Stimulated activated CD4-positive, alpha-beta T cell treated with anti-CD3 and anti-CD28 coated beads, TNF-alpha, amount 100 ng/mL, for 48 hours (primary cell): Measurements from ENCODE around the gene MBTPS1.

Experiments
- DNase-seq, 3 donors: peaks; one replicate each; pipeline ENCODE4 v3.0.0-alpha.2; 2020; ENCODE audit warnings: low read depth in 3 of 3

The MBTPS1 gene

DNA sequence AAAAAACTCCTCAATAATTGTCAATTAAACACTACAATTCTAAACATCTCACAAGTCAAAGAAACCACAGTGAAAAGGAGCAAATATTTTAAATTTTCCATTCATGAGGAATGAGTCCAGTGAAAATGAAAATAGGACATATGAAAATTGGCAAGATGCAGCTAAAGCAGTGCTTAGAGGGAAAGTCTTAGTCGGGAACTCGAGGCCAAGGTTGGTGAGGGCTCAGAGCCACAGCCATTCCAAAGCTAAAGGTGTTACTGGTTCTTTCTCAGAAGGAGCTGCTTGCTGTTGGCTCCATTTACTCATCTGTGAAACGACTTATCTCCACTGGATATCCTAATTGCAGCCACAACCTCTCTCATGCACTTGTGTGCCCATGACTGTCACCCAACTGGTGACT, 80.6 kb downstream of the MBTPS1 start:
- no peak for DNase-seq

DNA sequence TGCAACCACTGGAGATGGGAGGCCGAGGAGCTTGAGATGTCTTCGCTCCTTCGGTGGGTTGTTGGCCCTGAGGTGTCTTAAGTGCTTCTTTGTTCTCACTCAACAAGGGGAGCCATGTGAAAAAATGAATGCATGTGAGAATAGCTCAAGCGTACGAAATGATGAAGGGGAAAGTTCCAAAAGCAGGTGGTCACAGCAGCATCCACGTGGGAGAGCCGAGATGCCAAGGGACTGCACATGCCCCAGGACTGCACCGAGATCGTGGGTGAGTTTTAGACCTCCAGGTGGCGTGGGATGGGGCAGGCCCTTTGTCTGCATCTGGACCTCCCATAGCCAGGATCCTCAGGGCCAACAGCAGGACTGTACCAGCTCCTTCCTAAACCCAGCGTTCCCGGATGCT, 82.2 kb downstream of the MBTPS1 start:
- DNase-seq, result no peak

- no peak for DNase-seq
Measured at GRCh38 chr16:84033251-84034195, 83.2 kb downstream of the MBTPS1 start.

- DNase-seq, result no peak
Measured at GRCh38 chr16:84032458-84033178, 84.1 kb downstream of the MBTPS1 start.

GRCh38 chr16:84031556-84031955, 85.2 kb downstream of the MBTPS1 start:
- DNase-seq, result no peak

DNA sequence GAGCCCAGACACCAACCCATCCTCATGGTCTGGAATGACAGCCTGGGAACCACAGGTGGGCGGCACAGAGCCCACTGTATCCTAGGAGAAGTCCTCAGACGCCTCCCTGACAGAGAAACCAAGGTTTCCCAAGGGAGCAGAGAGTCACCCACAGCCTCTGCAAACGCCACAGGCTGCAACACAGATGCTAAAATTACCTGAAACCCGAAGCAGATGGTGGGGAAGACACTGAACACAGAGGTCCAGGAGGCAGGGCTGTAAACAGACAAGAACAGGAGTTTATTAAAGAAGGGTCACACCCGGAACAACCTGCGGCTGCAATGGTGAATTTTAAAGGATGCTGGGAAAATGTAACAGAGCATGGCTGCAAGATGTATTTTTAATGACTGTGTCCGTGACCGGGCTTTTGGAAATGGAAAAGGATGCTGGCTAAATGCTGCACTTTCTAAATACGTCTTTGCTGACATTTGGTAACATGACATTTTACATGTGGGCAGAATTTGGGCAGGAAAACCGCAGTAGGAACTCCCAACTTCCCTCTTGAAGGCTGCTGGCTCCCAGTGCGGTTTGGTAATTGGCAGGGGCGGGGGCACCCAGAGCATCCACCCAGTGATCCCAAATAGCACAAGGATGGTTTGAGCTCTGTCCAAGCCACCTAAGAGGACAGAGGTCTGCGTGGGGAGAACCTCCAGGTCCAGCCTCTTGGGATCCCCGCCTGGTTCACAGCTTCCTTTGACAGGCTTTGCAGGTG, 87.3 kb downstream of the MBTPS1 start:
- no peak for DNase-seq

- no peak for DNase-seq
Measured at GRCh38 chr16:84027625-84028024, 89.1 kb downstream of the MBTPS1 start.

DNA sequence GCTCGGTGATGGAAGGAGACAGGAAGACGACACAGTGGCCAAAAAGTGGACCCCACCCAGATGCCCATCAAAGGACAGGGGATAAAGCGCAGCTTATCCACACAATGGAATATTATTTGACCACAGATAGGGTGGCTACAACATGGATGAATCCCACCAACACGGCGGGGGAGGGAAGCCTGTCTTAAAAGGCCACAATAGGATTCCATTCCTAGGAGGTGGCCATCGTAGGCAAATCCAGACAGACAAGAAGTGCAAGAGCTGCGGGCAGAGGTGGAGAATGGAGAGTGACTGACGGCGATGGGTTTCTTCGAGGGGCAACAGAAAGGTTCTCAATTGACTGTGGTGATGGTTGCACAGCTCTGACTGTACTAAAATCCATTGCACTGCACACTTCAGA, 90.1 kb downstream of the MBTPS1 start:
- no peak for DNase-seq

- no peak for DNase-seq
Measured at GRCh38 chr16:84024854-84025253, 91.9 kb downstream of the MBTPS1 start.

DNA sequence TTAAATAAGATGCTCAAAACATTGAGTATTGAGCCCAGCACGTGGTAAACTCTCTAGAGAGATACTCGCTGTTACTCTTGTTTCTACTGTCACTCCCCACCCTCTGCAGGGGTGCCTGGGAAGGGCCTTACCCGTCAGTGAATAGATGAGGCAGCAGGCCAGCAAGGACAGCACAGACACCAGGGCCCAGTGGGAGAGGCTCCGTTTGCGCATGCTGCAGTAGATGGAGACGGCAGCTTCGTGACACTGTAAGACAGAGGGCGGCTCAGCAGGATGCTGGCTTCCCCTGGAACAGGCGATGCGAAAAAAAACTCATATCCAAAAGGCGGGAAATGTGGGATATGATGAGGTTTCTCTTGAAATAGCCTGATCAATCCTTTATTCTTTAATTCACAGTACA, 94.1 kb downstream of the MBTPS1 start:
- no peak for DNase-seq

DNA sequence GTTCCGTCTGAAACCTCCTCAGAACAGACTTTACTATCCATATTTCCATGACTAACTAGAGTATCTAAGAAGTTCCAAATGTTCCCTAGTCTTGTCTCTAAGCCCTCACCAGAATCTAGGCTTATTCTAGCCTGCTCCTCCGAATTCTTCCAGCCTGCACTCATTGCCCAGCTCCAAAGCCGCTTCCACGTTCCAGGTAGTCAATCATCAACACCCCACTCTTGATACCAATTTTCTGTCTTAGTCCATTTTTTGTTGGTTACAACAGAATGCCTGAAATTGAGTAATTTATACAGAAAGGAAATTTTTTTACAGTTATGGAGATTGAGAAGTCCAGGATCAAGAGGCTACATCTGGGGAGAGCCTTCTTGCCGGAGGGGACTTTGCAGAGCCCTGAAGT, 95.3 kb downstream of the MBTPS1 start:
- no peak for DNase-seq

GRCh38 chr16:84020353-84020752, 96.4 kb downstream of the MBTPS1 start:
- DNase-seq, result no peak

GRCh38 chr16:84018710-84019109, 98.0 kb downstream of the MBTPS1 start:
- no peak for DNase-seq

GRCh38 chr16:84016477-84016876, 100.3 kb downstream of the MBTPS1 start:
- no peak for DNase-seq

DNA sequence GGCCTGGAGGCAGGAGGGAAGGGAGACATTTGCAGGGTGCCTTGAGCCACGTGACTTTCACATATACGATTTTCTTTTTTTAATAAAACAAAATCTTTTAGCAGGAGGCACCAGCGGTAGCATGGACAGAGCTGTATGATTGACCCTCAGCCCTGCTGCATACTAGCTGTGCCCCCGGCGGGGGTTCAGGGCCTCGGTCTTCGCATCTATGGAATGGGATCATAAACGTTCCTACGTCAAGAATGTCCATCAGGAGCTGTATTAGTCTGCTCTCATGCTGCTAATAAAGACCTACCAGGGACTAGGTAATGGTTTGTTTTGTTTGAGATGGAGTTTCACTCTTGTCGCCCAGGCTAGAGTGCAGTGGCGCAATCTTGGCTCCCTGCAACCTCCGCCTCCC, 101.3 kb downstream of the MBTPS1 start:
- DNase-seq, result no peak

GRCh38 chr16:84014570-84015327, 102.0 kb downstream of the MBTPS1 start:
- DNase-seq, result no peak

GRCh38 chr16:84013787-84014569, 102.8 kb downstream of the MBTPS1 start:
- peak; percentile 26 to 80 (median 57) for DNase-seq

GRCh38 chr16:84009282-84009681, 107.5 kb downstream of the MBTPS1 start:
- DNase-seq, result no peak

DNA sequence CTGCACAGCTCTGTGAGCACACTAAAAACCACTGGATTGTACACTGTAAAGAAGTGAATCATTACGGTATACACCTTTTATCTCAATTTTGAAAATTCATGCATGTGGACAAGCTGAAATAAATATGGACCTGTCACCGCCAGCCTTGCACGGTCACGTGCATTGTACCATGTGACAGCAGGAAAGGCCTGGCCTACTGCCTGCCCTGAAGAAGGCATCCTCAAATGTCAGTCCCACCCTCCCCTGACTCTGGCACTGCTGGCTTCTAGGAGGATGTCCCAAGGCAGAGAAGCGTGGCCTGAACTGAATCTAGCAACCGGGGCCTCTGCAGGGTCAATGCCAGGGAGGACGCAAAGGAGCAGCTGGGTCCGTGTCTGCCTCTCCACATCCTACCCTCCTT, 108.8 kb downstream of the MBTPS1 start:
- DNase-seq, result no peak

- DNase-seq, result no peak
Measured at GRCh38 chr16:84007520-84007919, 109.2 kb downstream of the MBTPS1 start.

GRCh38 chr16:84005391-84005790, 111.4 kb downstream of the MBTPS1 start:
- DNase-seq, result no peak
